HG03139 (cell line): Measurements from ENCODE around the gene SELENON.

Experiments used
- ATAC-seq: cut with Tn5 transposase; IDR thresholded peaks from one replicate; pipeline ENCODE4 v1.9.1; 2021; ENCODE audit not compliant: unreplicated experiment

Gene SELENON

GRCh38 chr1:25799935-25800702, at the start of gene SELENON:
Gene SELENON (plus strand): TSS chr1:25800193. CDS start chr1:25800231, 38 bp downstream.
- no peak for ATAC-seq

- no peak for ATAC-seq
Observed at GRCh38 chr1:25750923-25751605, 48.9 kb upstream of the SELENON start.

- no peak for ATAC-seq
Observed at GRCh38 chr1:25754470-25755181, 45.4 kb upstream of the SELENON start.

- ATAC-seq: no peak
Observed at GRCh38 chr1:25755475-25756125, 44.4 kb upstream of the SELENON start.

GRCh38 chr1:25756215-25756614, 43.8 kb upstream of the SELENON start:
- ATAC-seq: no peak

- ATAC-seq: no peak
Observed at GRCh38 chr1:25757151-25757845, 42.7 kb upstream of the SELENON start.

- no peak for ATAC-seq
Observed at GRCh38 chr1:25757846-25758185, 42.2 kb upstream of the SELENON start.

GRCh38 chr1:25758466-25759070, 41.4 kb upstream of the SELENON start:
- no peak for ATAC-seq

GRCh38 chr1:25760122-25760719, 39.8 kb upstream of the SELENON start:
- ATAC-seq: no peak

- no peak for ATAC-seq
Observed at GRCh38 chr1:25760871-25761270, 39.1 kb upstream of the SELENON start.

GRCh38 chr1:25763493-25763892, 36.5 kb upstream of the SELENON start:
- ATAC-seq: no peak

GRCh38 chr1:25765136-25765922, 34.7 kb upstream of the SELENON start:
- no peak for ATAC-seq

- ATAC-seq: no peak
Observed at GRCh38 chr1:25765923-25766589, 33.9 kb upstream of the SELENON start.

GRCh38 chr1:25766721-25767436, 33.1 kb upstream of the SELENON start:
- no peak for ATAC-seq

GRCh38 chr1:25767437-25767770, 32.6 kb upstream of the SELENON start:
- no peak for ATAC-seq

GRCh38 chr1:25768999-25769398, 31.0 kb upstream of the SELENON start:
- no peak for ATAC-seq

- no peak for ATAC-seq
Observed at GRCh38 chr1:25769625-25770383, 30.2 kb upstream of the SELENON start.
